DMS79 (cell line): ENCODE results near the gene PLIN4.

Experiments used
- DNase-seq: peaks from one replicate; lab custom pipeline; 2025; lab: John Stamatoyannopoulos, UW

PLIN4 gene

GRCh38 chr19:4455719-4456475, 62.4 kb downstream of the PLIN4 start:
- peak; percentile 79 for DNase-seq

GRCh38 chr19:4454747-4455718, 63.3 kb downstream of the PLIN4 start:
- DNase-seq, result no peak

- no peak for DNase-seq
Measured at GRCh38 chr19:4453232-4454179, 64.8 kb downstream of the PLIN4 start.

- DNase-seq, result no peak
Measured at GRCh38 chr19:4452230-4452990, 65.9 kb downstream of the PLIN4 start.
